MM.1S (cell line): ENCODE results near the gene GAPT.

ENCODE experiments used
- EZH2 ChIP-seq: fragments of 300-600 bp; sonication (generic); optimal IDR thresholded peaks from 2 replicates; pipeline ENCODE3; 2017; ENCODE audit warnings: low read depth, mild to moderate bottlenecking, antibody characterized with exemption, low read length, mixed read lengths
- TF ChIP-seq, protein P1 (sequence below): fragments of 300-600 bp; sonication (generic); IDR thresholded peaks from 2 replicates; pipeline ENCODE4 v1.5.1; 2016; ENCODE audit warnings: antibody characterized with exemption, low read length, mixed read lengths

DNA sequence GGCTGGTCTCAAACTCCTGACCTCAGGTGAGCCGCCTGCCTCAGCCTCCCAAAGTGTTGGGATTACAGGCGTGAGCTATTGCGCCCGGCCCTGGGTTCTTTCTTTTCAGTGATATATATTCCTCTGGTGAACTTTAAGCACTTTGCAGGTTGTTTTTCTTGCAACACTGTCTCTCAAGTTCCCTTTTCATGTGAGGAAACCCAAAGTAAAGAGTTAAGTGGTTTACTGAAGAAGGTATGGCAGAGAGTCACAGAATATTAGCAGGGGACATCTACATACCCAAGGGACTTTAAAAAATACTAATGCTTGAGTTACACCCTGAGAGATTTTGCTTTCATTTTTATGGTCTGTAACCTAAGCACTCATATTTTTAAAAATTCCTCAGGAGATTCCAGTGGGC is 6.7 kb upstream of the GAPT start:
- TF ChIP-seq, protein P1, sequence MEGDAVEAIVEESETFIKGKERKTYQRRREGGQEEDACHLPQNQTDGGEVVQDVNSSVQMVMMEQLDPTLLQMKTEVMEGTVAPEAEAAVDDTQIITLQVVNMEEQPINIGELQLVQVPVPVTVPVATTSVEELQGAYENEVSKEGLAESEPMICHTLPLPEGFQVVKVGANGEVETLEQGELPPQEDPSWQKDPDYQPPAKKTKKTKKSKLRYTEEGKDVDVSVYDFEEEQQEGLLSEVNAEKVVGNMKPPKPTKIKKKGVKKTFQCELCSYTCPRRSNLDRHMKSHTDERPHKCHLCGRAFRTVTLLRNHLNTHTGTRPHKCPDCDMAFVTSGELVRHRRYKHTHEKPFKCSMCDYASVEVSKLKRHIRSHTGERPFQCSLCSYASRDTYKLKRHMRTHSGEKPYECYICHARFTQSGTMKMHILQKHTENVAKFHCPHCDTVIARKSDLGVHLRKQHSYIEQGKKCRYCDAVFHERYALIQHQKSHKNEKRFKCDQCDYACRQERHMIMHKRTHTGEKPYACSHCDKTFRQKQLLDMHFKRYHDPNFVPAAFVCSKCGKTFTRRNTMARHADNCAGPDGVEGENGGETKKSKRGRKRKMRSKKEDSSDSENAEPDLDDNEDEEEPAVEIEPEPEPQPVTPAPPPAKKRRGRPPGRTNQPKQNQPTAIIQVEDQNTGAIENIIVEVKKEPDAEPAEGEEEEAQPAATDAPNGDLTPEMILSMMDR: no peak
- no peak for TF ChIP-seq EZH2
